ENCODE results near the gene HEATR3.

The HEATR3 gene

GRCh38 chr16:50025537-50025931, 40.2 kb upstream of the HEATR3 start:
- TF ChIP-seq CTCF (IDR thresholded peaks at IDR 0.05; ENCODE audit: low read depth, low read length, missing control alignments) = no peak
- peak overlapping the region; percentile 86 for H3K4me3 ChIP-seq (ENCODE audit: low read depth, low read length)
- DNase-seq (ENCODE audit: low read depth) = no peak

- no peak for DNase-seq (ENCODE audit: low read depth)
- TF ChIP-seq CTCF (IDR thresholded peaks at IDR 0.05; ENCODE audit: low read depth, low read length, missing control alignments) = no peak
- no peak overlapping the region for H3K4me3 ChIP-seq (ENCODE audit: low read depth, low read length)
These were observed 37.9 kb upstream of the HEATR3 start for GRCh38 chr16:50027829-50028228.

GRCh38 chr16:50035468-50035992, 30.2 kb upstream of the HEATR3 start:
- no peak overlapping the region for H3K4me3 ChIP-seq (ENCODE audit: low read depth, low read length)
- no peak for TF ChIP-seq CTCF (IDR thresholded peaks at IDR 0.05; ENCODE audit: low read depth, low read length, missing control alignments)
- DNase-seq (ENCODE audit: low read depth) = no peak

GRCh38 chr16:50036426-50036825, 29.3 kb upstream of the HEATR3 start:
- no peak for DNase-seq (ENCODE audit: low read depth)
- no peak for TF ChIP-seq CTCF (IDR thresholded peaks at IDR 0.05; ENCODE audit: low read depth, low read length, missing control alignments)

GRCh38 chr16:50037662-50038220, 28.0 kb upstream of the HEATR3 start:
- DNase-seq (ENCODE audit: low read depth) = no peak
- no peak for TF ChIP-seq CTCF (IDR thresholded peaks at IDR 0.05; ENCODE audit: low read depth, low read length, missing control alignments)
- H3K4me3 ChIP-seq (ENCODE audit: low read depth, low read length) = no peak overlapping the region

More at GRCh38 chr16:50036426-50036825, 29.3 kb upstream of the HEATR3 start:
- no peak overlapping the region for H3K4me3 ChIP-seq (ENCODE audit: low read depth, low read length)

- DNase-seq (ENCODE audit: low read depth) = no peak
- no peak for TF ChIP-seq CTCF (IDR thresholded peaks at IDR 0.05; ENCODE audit: low read depth, low read length, missing control alignments)
- H3K4me3 ChIP-seq (ENCODE audit: low read depth, low read length) = no peak overlapping the region
These were observed 27.5 kb upstream of the HEATR3 start for GRCh38 chr16:50038286-50038685.
